Ectodermal cell (in vitro differentiated cells): Measurements from ENCODE around the gene TM4SF4.

Source experiments
- H3K27ac ChIP-seq: 2 replicates; pipeline ENCODE4 v1.7.0; 2013; ENCODE audit warnings: mild to moderate bottlenecking, low read depth, low read length; ENCODE audit not compliant: insufficient read depth, poor library complexity, severe bottlenecking
- H3K27me3 ChIP-seq: 2 replicates; pipeline ENCODE4 v1.7.0; 2013; ENCODE audit warnings: mild to moderate bottlenecking, low read length; ENCODE audit not compliant: insufficient read depth, control insufficient read depth, poor library complexity, severe bottlenecking
- H3K36me3 ChIP-seq: one replicate; pipeline ENCODE4 v1.7.0; 2013; ENCODE audit warnings: low read length; ENCODE audit not compliant: control insufficient read depth, insufficient read depth
- H3K4me1 ChIP-seq: one replicate; pipeline ENCODE4 v1.7.0; 2013; ENCODE audit warnings: low read length; ENCODE audit not compliant: control insufficient read depth, insufficient read depth
- H3K4me3 ChIP-seq: 2 replicates; pipeline ENCODE4 v1.7.0; 2013; ENCODE audit warnings: low read depth, low read length, control low read depth; ENCODE audit not compliant: insufficient read depth
- H3K9me3 ChIP-seq: 2 replicates; pipeline ENCODE4 v1.7.0; 2013; ENCODE audit warnings: mild to moderate bottlenecking, low read length, moderate library complexity; ENCODE audit not compliant: control insufficient read depth
- WGBS, 2 experiments: methylation state at CpG; one replicate each; pipeline ENCODE4 v1.1.7; 2013; ENCODE audit warnings: missing lambda C conversion rate in 2 of 2; 5-methylcytosine and 5-hydroxymethylcytosine counted together

Gene TM4SF4

DNA sequence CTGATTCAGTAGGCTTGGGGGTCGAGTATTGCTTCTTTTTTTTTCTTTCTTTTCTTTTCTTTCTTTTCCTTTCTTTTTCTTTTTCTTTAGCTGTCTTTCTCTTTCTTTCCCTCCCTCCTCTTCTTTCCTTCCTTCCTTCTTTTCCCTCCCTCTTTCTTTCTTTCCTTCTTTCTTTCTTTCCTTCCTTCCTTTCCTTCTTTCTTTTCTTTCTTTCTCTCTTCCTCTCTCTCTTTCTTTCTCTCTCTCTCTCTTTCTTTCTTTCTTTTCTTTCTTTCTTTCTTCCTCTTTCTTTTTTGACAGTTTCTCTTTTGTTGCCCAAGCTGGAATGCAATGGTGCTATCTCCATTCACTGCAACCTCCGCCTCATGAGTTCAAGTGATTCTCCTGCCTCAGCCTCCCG lies 36.0 kb downstream of the TM4SF4 start:
- WGBS, 2 experiments: 91 to 96% methylated on average over 3 of the region's 3 CpGs
- H3K27ac ChIP-seq: no peak overlapping the region
- no peaks in the 10 kb centered on the region for H3K27me3 ChIP-seq
- no peaks in the 10 kb centered on the region for H3K4me1 ChIP-seq
- no peak overlapping the region for H3K4me3 ChIP-seq
- no peaks in the 10 kb centered on the region for H3K9me3 ChIP-seq
- H3K36me3 ChIP-seq: no peaks in the 10 kb centered on the region

DNA sequence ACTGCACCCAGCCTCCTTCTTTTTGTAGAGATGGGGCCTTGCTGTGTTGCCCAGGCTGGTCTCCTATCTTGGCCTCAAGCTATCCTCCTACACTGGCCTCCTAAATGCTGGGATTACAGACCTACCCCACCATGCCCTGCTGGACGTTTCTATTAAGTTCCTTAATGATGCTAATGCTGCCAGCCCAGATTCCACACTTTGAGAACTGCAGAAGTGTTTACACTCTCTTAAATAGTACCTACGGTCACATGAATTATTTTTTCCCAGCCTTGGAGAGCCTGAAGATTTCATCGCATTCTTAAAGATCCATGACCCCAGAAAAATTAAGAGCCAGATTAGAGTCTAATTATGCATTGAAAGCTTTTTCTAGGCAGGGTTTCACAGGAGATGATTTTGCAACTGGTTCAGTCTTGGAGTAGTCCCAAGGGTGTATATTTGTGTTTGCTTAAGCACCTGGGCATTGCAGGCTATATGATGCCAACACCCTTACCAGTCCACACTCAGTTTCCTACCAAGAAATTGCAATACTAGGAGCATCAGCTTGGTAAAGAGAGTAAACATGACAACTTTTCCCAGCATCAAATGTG lies 36.6 kb downstream of the TM4SF4 start:
- Histone ChIP-seq H3K27me3 (no peaks in the 10 kb centered on the region), H3K27ac (no peak overlapping the region), H3K36me3 (no peaks in the 10 kb centered on the region), H3K4me3 (no peak overlapping the region), H3K4me1 (no peaks in the 10 kb centered on the region), H3K9me3 (no peaks in the 10 kb centered on the region)
- WGBS, 2 experiments: 79 to 85% methylated on average over 3 of the region's 3 CpGs

- Histone ChIP-seq H3K27ac (no peak overlapping the region), H3K36me3 (no peaks in the 10 kb centered on the region), H3K4me1 (no peaks in the 10 kb centered on the region), H3K9me3 (no peaks in the 10 kb centered on the region), H3K27me3 (no peaks in the 10 kb centered on the region), H3K4me3 (no peak overlapping the region)
- WGBS, 2 experiments: 23 to 24% methylated on average over 9 of the region's 9 CpGs
Observed at GRCh38 chr3:149512073-149512782, 37.7 kb downstream of the TM4SF4 start.

DNA sequence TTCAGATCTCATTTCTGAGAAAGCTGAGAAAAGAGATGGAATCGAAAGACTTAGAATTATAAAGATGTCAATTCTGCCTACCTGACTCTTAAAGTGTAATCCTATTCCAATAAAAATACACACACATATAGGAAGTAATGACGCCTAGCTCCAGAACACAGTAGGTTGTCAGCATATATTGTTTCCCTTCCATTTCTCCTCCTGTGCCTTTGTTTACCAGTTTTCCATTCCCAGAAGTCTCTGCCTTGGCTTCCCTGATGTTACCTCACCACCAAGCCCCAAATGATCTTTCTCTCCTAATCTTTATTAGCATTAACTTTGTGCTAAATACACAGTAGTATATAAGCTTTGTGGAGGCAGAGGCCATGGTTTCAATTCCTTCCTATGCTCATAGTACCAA lies 40.0 kb downstream of the TM4SF4 start:
- 90 to 96% methylated on average over 2 of the region's 2 CpGs for WGBS, 2 experiments
- Histone ChIP-seq H3K9me3 (no peaks in the 10 kb centered on the region), H3K4me3 (no peak overlapping the region), H3K27ac (no peak overlapping the region), H3K36me3 (no peaks in the 10 kb centered on the region), H3K4me1 (no peaks in the 10 kb centered on the region), H3K27me3 (no peaks in the 10 kb centered on the region)

GRCh38 chr3:149515249-149515648 lies 40.8 kb downstream of the TM4SF4 start:
- Histone ChIP-seq H3K4me3 (no peak overlapping the region), H3K36me3 (no peaks in the 10 kb centered on the region), H3K27me3 (no peaks in the 10 kb centered on the region), H3K9me3 (no peaks in the 10 kb centered on the region), H3K4me1 (no peaks in the 10 kb centered on the region), H3K27ac (no peak overlapping the region)
- WGBS, 2 experiments: 88 to 96% methylated on average over 2 of the region's 2 CpGs

- H3K27ac ChIP-seq: no peak overlapping the region
- H3K27me3 ChIP-seq: no peaks in the 10 kb centered on the region
- no peak overlapping the region for H3K4me3 ChIP-seq
- WGBS, 2 experiments: 63 to 79% methylated on average over 1 of the region's 1 CpG
- no peaks in the 10 kb centered on the region for H3K4me1 ChIP-seq
- peaks cover 5% of the 10 kb centered on the region for H3K36me3 ChIP-seq
- H3K9me3 ChIP-seq: no peaks in the 10 kb centered on the region
Observed at GRCh38 chr3:149516920-149517319, 42.4 kb downstream of the TM4SF4 start.

GRCh38 chr3:149519912-149520311 lies 45.4 kb downstream of the TM4SF4 start:
- WGBS, 2 experiments: 90 to 96% methylated on average over 3 of the region's 3 CpGs
- Histone ChIP-seq H3K27ac (no peak overlapping the region), H3K9me3 (no peaks in the 10 kb centered on the region), H3K36me3 (peaks cover 5% of the 10 kb centered on the region), H3K27me3 (no peaks in the 10 kb centered on the region), H3K4me1 (no peaks in the 10 kb centered on the region), H3K4me3 (no peak overlapping the region)

DNA sequence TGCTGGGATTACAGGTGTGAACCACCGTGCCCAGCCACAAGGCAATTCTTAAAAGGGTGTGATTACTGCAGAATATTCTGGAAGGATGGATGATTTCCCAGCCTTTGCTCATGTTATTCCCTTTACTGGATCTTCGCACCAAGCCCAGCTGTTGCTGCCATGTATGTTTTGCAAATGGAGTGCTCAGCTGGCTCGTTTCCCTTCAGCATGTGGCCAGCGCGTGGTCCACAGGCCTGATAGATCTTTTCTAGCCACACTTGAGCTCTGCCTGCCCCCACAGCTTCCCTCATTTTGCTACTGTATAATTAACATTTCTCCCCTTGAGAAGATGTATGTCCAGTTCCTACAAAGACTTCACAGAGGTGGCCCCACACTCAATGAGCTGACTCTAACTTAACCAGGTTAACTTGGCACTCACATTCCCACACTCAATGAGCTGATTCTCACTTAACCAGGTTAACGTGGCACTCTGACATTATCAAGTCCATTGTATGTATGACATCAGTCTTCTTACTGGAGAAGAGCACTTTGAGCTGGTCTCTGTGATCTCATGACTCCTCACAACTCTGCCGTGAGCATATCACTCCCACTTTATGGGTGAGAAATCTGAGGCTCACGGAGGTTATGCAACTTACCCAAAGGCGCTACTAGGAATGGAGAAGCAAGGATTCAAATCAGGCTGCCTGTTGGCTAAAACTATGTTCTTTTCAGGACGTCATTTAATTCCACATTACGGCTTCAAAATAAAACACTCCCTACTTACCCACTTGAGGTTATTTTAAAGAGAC lies 49.2 kb downstream of the TM4SF4 start:
- no peak overlapping the region for H3K4me3 ChIP-seq
- 93 to 94% methylated on average over 11 of the region's 11 CpGs for WGBS, 2 experiments
- H3K36me3 ChIP-seq: peaks cover 5% of the 10 kb centered on the region
- H3K4me1 ChIP-seq: peaks cover 3% of the 10 kb centered on the region
- no peaks in the 10 kb centered on the region for H3K9me3 ChIP-seq
- H3K27me3 ChIP-seq: no peaks in the 10 kb centered on the region
- no peak overlapping the region for H3K27ac ChIP-seq

DNA sequence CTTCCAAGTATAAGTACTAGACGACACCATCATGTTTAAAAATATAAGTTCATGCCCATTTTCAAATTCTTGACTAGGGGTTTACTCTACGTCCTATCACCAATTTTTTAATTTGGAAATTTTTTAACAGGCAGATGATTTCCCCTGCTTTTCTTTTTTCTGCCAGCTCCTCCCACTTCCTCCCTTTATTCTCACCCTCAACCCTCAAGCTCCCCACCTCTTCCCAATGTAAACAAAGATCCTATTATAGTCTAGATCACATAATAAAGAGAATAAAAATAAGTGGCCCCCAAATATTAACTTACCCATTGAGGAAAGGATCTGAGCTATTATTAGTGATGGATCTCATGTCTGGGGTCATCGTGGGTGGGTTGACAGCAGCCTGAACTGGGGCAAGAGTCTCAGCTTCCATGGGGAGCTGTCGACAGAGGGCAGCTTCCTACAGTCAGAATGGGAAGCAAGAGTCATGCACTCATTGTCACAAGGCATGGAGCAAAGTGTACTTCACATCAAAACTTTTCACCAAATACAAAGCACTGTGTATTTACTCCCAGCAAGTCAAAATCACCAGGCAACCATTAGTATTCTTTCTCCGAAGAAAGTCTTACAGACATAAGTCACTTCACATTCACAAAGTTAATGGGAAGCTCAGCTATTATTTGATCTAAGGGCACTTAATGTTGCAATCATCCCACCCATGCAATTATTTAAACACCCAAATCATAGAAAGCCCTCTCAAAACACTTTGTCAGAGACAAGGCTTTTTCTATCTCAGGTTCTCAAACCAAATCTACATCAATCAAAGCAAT lies 53.2 kb downstream of the TM4SF4 start:
- Histone ChIP-seq H3K27ac (no peak overlapping the region), H3K9me3 (no peaks in the 10 kb centered on the region), H3K4me1 (peaks cover 9% of the 10 kb centered on the region), H3K4me3 (no peak overlapping the region), H3K36me3 (no peaks in the 10 kb centered on the region), H3K27me3 (no peaks in the 10 kb centered on the region)
- WGBS, 2 experiments: 65 to 74% methylated on average over 5 of the region's 5 CpGs

DNA sequence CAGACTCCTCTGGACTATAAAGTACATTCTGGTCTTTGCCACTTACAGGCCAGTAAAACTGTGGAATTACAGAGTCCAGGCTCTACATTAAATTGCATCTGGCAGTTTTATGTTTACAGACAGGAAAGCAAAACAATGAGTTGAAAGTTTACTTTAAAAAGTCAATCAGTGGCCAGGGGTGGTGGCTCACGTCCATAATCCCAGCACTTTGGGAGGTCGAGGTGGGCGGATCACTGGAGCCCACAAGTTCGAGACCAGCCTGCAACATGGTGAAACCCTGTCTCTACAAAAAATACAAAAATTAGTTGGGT lies 53.8 kb downstream of the TM4SF4 start:
- 82 to 86% methylated on average over 4 of the region's 4 CpGs for WGBS, 2 experiments
- Histone ChIP-seq H3K9me3 (no peaks in the 10 kb centered on the region), H3K4me3 (no peak overlapping the region), H3K27me3 (no peaks in the 10 kb centered on the region), H3K36me3 (no peaks in the 10 kb centered on the region), H3K4me1 (peaks cover 13% of the 10 kb centered on the region), H3K27ac (no peak overlapping the region)
